Subcutaneous abdominal adipose tissue (tissue), 5 donors: Measurements from ENCODE around the gene LHX2.

Experiments
- H3K27ac ChIP-seq: one replicate; pipeline ENCODE4 v1.7.0; 2013; ENCODE audit warnings: low read depth, mild to moderate bottlenecking, inconsistent platforms, low read length, moderate library complexity
- H3K27me3 ChIP-seq, 5 donors: one replicate each; pipeline ENCODE4 v1.7.0; 2013; ENCODE audit warnings: low read length in 5 of 5, inconsistent platforms in 1 of 5; ENCODE audit not compliant: control insufficient read depth in 5 of 5, insufficient read depth in 4 of 5
- H3K36me3 ChIP-seq, 5 donors: one replicate each; pipeline ENCODE4 v1.7.0; 2013; ENCODE audit warnings: low read length in 5 of 5; ENCODE audit not compliant: control insufficient read depth in 5 of 5, insufficient read depth in 5 of 5
- H3K4me1 ChIP-seq, 5 donors: one replicate each; pipeline ENCODE4 v1.7.0; 2013; ENCODE audit warnings: low read length in 5 of 5, mild to moderate bottlenecking in 3 of 5, moderate library complexity in 1 of 5; ENCODE audit not compliant: control insufficient read depth in 5 of 5, insufficient read depth in 5 of 5
- H3K4me3 ChIP-seq, 5 donors: one replicate each; pipeline ENCODE4 v1.7.0; 2013; ENCODE audit warnings: low read length in 5 of 5, low read depth in 1 of 5
- H3K9ac ChIP-seq, 5 donors: one replicate each; pipeline ENCODE4 v1.7.0; 2013; ENCODE audit warnings: low read length in 5 of 5, mild to moderate bottlenecking in 4 of 5, moderate library complexity in 3 of 5
- H3K9me3 ChIP-seq, 5 donors: one replicate each; pipeline ENCODE4 v1.7.0; 2013; ENCODE audit warnings: low read length in 5 of 5; ENCODE audit not compliant: control insufficient read depth in 5 of 5
- donor health status: healthy.
- donor health status: healthy.
- donor health status: healthy.
- donor health status: healthy.
- donor health status: healthy.

The LHX2 gene

DNA sequence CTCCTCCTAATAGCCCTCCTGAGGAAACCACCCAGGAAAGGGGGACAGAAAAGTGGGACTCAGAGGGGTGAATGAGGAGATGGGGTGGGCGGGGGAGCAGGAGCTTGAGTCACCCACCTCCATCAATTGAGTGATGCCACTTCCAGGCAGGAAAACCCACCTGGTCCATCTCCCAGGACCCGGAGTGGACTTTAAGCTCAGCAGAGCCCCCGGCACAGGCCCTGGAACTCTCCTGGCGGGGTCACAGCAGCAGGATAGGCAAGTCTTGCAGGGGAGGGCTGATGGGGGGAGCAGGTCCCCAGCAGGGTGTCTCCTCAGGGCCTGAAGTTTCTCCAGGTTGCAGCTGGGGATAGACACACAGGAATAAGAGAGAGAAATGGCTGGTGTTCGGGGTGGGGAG is 40.8 kb downstream of the LHX2 start:
- Histone ChIP-seq H3K36me3 (no peaks in the 10 kb centered on the region), H3K27ac (no peak overlapping the region), H3K4me1 (peaks cover 0 to under 1% (median 0%) of the 10 kb centered on the region in 5 donors), H3K27me3 (peaks cover 0 to 14% (median 2%) of the 10 kb centered on the region in 5 donors), H3K4me3 (no peak overlapping the region), H3K9ac (no peak overlapping the region), H3K9me3 (peaks cover 0 to 3% (median 0%) of the 10 kb centered on the region in 5 donors)

DNA sequence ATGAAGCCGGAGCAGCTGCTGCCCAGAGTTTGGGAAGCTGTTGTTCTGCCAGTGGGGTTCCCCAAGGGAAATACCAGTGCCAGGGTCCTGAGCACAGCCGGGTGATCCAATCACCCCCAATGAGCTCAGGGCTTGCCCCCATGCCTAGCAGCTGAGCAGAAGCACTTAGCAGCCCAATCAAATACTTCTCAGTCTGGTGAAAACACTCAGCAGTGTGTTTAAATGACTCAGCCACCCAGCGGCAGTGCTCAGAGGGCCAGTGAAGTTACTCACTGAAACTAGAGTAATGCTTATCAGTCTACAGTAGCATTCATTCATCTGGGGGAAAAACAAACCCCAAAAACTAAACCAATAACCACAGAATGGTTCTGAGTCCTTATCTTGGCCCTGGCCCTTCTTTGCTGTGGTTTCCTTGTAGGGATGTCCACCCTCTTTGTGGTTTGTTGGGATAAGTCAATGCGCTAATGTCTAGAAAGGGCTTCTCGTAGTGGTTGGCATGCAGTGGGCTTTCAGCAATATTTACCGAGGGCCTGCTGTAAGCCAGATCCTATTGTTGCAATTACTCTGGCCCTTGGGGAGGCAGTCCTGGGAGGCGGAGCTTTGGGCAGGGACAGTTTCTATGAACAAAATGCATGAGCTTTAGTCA is 43.1 kb downstream of the LHX2 start:
- Histone ChIP-seq H3K27me3 (peaks cover 0 to 14% (median 2%) of the 10 kb centered on the region in 5 donors), H3K4me1 (no peaks in the 10 kb centered on the region), H3K9me3 (peaks cover 0 to 3% (median 0%) of the 10 kb centered on the region in 5 donors), H3K36me3 (no peaks in the 10 kb centered on the region), H3K9ac (no peak overlapping the region), H3K4me3 (no peak overlapping the region), H3K27ac (no peak overlapping the region)

DNA sequence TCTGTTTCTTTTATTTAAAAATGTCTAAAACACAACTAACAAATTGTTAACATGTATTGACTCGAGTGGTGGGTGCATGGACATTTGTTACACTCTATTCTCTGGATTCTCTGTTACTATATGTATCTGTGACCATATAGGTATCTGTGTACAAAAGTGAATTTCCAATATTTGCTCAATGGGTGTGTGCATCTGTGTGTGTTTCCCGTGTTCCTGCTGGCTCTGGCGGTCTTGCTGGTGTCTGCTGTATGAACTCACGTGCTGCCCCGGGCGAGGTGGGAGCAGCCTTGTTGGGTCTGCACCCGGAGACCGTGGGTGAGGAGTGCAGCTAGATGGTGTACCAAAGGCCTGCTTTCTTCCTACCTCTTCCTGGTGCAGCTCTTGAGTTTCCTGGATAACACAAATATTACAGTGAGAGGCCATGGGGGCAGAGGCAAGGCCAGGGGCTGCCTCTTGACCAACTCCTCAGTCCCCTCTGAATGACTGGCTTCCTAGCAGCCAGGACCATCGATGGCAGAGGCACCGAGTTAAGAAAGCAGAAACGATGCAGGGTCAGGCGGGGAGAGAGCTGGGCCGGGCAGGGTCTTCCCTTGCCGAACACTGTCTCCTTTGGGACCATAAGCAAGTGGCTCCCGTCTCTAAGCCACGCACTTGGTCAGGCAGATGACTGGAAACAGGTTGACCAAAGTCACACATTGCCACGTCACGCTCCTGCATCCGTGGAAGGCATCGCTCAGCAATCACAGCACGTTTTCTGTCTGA is 49.5 kb downstream of the LHX2 start:
- Histone ChIP-seq H3K9ac (no peak overlapping the region), H3K4me1 (no peaks in the 10 kb centered on the region), H3K27ac (no peak overlapping the region), H3K4me3 (no peak overlapping the region), H3K27me3 (peaks cover 0 to 19% (median 7%) of the 10 kb centered on the region in 5 donors), H3K9me3 (no peaks in the 10 kb centered on the region), H3K36me3 (no peaks in the 10 kb centered on the region)

DNA sequence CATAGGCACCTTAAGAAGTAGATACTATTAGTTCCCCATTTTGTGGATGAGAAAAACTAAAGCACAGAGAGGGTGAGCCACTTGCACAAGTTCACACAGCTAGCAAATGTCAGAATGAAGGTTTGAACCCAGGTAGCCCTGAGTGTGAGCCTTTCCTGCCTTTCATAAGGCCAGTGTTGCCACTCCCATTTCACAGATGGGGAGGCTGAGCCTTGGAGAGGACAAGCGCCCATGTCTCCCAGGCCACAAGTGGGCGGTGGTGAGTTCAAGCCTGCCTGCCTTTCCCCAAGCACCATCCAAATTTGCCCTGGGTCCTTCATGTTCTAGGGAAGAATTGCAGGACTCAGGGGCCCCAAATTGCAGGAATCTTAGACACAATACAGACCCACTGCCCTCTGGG is 50.6 kb downstream of the LHX2 start:
- Histone ChIP-seq H3K9ac (no peak overlapping the region), H3K36me3 (no peaks in the 10 kb centered on the region), H3K4me1 (no peaks in the 10 kb centered on the region), H3K9me3 (no peaks in the 10 kb centered on the region), H3K27ac (no peak overlapping the region), H3K27me3 (peaks cover 0 to 15% (median 7%) of the 10 kb centered on the region in 5 donors), H3K4me3 (no peak overlapping the region)

DNA sequence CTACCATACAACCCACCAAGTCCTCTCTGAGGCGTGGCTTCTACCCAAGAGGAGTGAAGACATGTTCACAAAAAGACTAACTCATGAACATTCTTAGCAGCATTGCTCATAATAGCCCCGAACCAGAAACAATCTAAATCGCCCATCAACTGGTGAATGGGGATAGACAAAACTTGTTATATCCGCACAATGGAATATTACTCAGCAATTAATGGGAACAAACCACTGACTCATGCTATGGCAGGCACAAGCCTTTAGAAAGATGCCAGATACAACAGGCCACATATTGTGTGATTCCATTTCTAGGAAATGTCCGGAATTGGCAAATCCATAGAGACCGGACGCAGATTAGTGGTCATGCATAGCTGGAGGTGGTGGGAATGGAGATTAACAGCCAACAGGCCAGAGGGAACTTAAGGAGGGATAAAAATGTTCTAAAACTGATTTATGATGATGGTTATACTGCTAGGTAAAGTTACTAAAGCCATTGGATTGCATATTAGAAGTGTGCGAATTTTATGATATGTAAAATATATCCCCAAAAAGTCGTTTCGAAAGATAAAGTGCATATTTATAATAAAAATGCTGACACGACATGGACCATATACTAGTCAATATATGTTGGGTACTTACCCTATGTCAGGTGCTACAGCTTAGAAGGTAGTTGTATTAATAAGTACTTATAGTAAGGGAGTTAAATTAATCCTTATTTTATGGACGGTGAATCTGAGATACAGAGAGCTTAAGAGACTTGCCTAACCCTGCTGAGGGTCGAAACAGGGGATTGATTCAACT is 55.4 kb downstream of the LHX2 start:
- no peaks in the 10 kb centered on the region for H3K36me3 ChIP-seq
- H3K9ac ChIP-seq, result no peak overlapping the region
- H3K9me3 ChIP-seq, result peaks cover 0 to 11% (median 7%) of the 10 kb centered on the region in 5 donors
- H3K4me3 ChIP-seq, result no peak overlapping the region
- no peak overlapping the region for H3K27ac ChIP-seq
- H3K4me1 ChIP-seq, result no peaks in the 10 kb centered on the region
- H3K27me3 ChIP-seq, result peaks cover 0 to 7% (median under 1%) of the 10 kb centered on the region in 5 donors

DNA sequence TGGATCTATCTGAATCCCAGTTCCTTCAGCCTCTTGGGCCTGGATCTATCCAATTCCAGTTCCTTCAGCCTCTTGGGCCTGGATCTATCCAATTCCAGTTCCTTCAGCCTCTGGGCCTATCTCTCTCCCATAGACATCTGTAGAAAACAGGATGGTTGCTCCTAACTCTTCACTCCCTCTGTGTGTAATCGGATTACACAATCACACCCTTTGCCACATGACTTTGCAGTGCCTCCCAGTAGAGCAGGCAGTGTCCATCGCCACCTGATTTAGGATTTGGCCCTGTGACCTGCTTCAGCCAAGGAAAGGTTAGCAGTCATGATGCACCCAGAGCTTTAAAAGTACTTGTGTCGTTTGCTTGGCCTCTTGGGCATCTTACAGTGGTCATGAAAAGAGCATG is 56.7 kb downstream of the LHX2 start:
- H3K36me3 ChIP-seq, result no peaks in the 10 kb centered on the region
- no peak overlapping the region for H3K4me3 ChIP-seq
- no peak overlapping the region for H3K9ac ChIP-seq
- H3K27me3 ChIP-seq, result peaks cover 0 to 3% (median 2%) of the 10 kb centered on the region in 5 donors
- H3K4me1 ChIP-seq, result no peaks in the 10 kb centered on the region
- H3K9me3 ChIP-seq, result peaks cover 0 to 11% (median 7%) of the 10 kb centered on the region in 5 donors
- no peak overlapping the region for H3K27ac ChIP-seq

DNA sequence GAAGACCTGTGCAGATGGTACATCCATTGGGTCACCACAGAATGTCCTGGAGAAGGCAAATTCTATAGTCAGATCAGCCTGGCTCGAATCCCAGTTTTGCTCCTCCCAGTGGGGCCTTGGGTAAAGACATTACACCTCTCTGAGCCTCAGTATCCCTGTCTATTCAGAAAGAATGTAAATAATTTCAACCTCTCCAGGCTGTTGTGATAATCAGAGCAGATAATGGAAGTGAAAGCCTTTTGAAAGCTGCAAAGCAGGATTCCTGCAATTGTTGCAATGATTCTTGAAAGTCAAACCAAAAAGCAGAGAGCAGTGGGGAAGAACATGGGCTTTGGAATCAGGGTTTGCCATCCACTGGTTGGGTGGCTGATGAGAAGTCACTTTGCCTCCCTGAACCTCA is 63.2 kb downstream of the LHX2 start:
- Histone ChIP-seq H3K4me1 (no peaks in the 10 kb centered on the region), H3K27me3 (peaks cover 0 to 3% (median 0%) of the 10 kb centered on the region in 5 donors), H3K9me3 (peaks cover 0 to 5% (median 0%) of the 10 kb centered on the region in 5 donors), H3K9ac (no peak overlapping the region), H3K36me3 (no peaks in the 10 kb centered on the region), H3K27ac (no peak overlapping the region), H3K4me3 (no peak overlapping the region)

DNA sequence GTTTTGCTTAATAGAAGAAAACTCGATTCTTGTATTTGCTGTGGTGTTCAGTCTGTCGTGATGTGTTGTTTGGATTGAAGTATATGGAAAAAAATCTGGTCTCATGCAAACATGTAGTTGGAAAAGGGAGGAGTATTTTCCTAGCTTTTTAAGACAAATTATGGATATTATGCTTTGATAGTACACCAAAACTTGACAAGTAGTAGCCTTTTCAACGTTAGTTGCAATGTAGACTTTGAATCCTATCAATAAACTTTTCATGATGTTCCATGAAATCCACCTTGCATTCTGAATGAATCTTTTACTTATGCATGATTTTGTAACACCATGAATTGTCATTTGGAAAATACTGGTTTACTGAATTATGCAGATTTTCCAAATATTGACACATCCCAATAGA is 64.2 kb downstream of the LHX2 start:
- H3K27me3 ChIP-seq, result peaks cover 0 to 3% (median 0%) of the 10 kb centered on the region in 5 donors
- no peak overlapping the region for H3K9ac ChIP-seq
- no peak overlapping the region for H3K4me3 ChIP-seq
- H3K4me1 ChIP-seq, result no peaks in the 10 kb centered on the region
- H3K9me3 ChIP-seq, result peaks cover 0 to 3% (median 0%) of the 10 kb centered on the region in 5 donors
- no peak overlapping the region for H3K27ac ChIP-seq
- H3K36me3 ChIP-seq, result no peaks in the 10 kb centered on the region

DNA sequence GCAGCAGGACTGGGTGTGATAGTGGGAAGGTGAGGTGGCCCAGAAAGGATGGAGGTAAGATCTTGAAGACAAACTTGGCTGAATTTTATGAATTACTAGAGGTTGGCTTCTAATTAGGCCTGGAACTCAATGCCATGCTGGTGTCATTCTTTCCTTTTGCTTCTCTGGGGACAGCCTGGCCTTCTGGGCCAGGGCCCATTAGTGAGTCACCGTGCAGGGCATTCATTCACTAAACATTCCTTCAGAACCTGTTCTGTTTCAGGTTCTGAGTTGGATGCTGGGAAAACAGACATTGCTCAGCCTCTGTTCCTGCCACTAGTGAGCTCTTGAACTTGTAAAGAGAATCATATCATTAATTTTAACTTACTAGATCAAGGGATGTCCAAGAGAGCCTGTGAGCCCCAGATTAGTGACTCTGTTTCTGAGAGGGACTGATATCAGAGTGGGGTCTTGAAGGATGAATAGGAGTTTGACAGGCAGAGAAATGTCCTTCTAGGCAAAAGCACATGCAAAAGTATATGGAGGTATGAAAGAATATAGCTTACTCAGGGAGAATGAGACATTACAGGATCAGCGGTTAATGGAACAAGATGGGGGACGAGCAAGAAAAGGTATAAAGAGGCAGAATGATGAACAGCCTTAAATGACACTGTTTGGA is 66.5 kb downstream of the LHX2 start:
- Histone ChIP-seq H3K36me3 (no peaks in the 10 kb centered on the region), H3K9ac (no peak overlapping the region), H3K27me3 (peaks cover 0 to 2% (median 0%) of the 10 kb centered on the region in 5 donors), H3K4me1 (no peaks in the 10 kb centered on the region), H3K27ac (peak overlapping the region; percentile 43), H3K4me3 (no peak overlapping the region), H3K9me3 (no peaks in the 10 kb centered on the region)
